ENCODE measurements around the gene AGAP1.

DNA sequence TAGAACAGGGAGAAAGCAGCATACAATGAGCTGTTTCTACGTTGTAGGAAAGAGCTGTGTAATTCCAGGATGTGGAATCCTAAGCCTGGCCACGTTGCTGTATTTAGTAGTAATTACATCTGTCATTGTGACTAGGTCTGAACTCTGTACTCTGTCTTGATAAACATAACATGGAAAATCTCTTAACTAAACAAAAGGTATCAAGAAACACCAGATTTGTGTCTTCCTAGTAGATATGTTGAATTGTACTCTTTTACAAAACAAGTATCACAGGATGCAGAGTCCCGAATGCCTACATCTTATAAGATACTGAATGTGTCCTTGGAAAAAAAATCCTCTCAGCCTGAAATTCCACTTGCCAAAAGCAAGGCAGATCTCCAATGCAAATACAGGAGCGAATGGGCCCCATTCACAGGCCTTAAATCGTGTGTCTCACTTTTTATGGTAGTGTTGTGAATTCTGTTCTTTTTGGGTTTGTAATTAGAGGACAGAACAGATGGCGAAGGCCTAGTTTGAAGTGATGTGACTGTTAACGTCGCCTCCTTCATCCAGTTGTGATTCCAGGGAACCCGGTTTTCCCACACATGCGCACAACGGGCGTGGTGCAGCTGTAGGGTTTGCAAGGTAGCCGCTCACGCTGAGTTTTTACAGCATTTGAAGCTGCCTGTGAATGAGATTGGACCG is 427.8 kb downstream of the AGAP1 start:
- TF ChIP-seq POLR2AphosphoS5 (IDR thresholded peaks at IDR 0.05; ENCODE audit: low read depth, low read length) (no peak), SIN3A (IDR thresholded peaks at IDR 0.05; ENCODE audit: borderline replicate concordance, insufficient read depth, low read length) (no peak), TAF1 (IDR thresholded peaks at IDR 0.05; ENCODE audit: borderline replicate concordance, insufficient read depth, low read length) (no peak), FOXP2 (optimal IDR thresholded peaks at IDR 0.05; ENCODE audit: borderline replicate concordance, extremely low read depth, extremely low read length, insufficient read depth) (no peak)
